Superior temporal gyrus (tissue), 1 donor: ENCODE results near the gene LTBP1.
"Not testable (repeated sequence)": the region's sequence is repeated elsewhere in the genome, so short reads cannot be mapped to it uniquely, and the experiment has no call there.

Experiments used
- DNase-seq: peaks from one replicate; pipeline ENCODE4 v3.0.0-alpha.2; 2016; ENCODE audit errors: extremely low spot score

The LTBP1 gene

GRCh38 chr2:33038799-33039198 lies 92.0 kb downstream of the LTBP1 start:
- no peak for DNase-seq

DNA sequence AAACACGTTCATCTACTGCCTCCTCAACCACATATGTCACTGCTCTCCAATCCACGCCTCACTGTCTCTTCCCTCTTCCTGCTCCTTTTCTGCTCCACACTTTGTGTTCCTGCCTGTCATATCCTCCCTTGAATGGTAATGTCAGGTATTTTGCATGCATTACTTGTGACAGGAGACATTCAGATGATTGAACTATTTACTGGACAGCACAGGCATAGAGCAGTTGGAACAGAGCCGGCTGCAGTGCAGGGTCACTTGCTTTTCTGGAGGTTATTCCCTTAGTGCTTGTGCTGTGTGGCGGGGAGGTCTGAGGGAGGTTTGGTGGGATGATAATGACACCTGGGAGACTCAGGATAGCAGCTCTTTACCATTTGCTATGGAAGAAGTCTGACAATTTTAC lies 93.8 kb downstream of the LTBP1 start:
- DNase-seq, result no peak

- no peak for DNase-seq
Measured at GRCh38 chr2:33042265-33042664, 95.5 kb downstream of the LTBP1 start.

GRCh38 chr2:33042819-33043218 lies 96.1 kb downstream of the LTBP1 start:
- DNase-seq, result no peak

DNA sequence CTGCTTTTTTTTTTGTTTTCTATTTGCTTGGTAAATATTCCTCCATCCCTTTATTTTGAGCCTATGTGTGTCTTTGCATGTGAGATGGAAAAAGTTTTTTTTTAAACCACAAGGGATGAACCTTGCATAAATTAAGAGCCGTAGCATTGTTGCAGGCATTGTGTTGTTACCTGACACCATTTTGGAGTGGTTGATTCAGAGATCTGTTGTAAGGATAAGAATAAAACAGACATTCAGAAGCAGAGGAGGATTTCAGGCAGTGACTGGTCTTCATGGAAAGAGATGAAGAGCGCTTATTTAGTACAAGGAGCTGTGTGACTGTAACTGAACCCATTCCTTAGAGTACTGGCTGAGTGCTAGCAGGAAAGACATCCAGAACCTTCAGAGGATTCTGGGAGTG lies 101.2 kb downstream of the LTBP1 start:
- DNase-seq, result no peak

DNA sequence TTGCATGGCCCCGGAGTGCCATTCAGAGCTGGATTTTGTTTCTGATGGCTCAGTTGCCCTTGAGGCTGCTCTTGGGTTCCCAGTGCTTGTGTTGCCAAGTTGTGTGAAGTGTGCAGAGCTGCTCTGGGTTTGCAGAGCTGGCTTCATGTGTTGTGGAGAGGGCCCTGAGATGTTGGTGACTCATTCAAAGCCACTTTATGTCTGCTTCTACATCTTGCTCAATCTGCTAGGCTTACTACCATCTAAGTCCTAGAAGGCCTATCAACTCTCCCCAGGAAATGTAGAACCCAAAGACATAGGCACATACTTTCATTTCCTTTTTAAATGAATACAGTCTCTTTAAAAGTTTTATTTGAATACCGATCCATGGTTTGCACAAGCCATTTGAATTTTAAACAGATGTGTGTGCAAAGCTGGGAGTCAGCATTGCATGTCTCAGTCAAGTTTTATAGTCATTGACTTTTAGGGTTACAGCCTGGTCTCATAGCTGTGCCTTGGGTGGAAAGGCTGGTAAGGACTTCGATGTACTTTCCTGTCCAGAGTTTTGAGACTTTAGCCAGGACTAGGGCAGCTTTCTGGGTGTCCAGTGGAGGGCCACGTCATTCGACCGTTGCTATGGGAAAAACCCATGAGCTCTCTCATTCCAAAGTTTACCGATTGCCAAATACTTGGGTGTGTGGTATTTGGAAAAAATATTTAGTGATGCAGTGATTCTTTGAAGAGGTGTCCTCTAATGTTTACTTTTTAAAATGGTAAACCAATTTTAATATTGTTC lies 105.0 kb downstream of the LTBP1 start:
- DNase-seq, result no peak

GRCh38 chr2:33052361-33052735 lies 105.6 kb downstream of the LTBP1 start:
- no peak for DNase-seq

- not testable (repeated sequence) for DNase-seq
Measured at GRCh38 chr2:33052795-33053194, 106.0 kb downstream of the LTBP1 start.

GRCh38 chr2:33056170-33056569 lies 109.4 kb downstream of the LTBP1 start:
- no peak for DNase-seq

DNA sequence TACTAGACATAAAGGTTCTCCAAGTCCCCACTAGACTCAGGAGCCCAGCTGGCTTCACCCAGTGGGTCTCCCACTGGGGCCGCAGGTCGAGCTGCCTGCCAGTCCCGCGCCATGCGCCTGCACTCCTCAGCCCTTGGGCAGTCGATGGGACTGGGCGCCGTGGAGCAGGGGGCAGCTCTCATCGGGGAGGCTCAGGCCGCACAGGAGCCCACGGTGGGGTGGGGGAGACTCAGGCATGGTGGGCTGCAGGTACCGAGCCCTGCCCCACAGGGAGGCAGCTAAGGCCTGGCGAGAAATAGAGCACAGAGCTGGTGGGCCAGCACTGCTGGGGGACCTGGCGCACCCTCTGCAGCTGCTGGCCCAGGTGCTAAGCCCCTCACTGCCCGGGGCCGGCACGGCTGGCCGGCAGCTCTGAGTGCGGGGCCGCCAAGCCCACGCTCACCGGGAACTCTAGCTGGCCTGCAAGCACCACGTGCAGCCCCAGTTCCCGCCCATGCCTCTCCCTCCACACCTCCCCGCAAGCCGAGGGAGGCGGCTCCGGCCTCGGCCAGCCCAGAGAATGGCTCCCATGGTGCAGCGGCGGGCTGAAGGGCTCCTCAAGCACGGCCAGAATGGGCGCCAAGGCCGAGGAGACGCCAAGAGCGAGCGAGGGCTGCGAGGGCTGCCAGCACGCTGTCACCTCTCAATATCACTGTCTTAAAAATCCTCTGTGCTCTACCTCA lies 110.7 kb downstream of the LTBP1 start:
- not testable (repeated sequence) for DNase-seq

GRCh38 chr2:33058716-33059470 lies 112.1 kb downstream of the LTBP1 start:
- no peak for DNase-seq

DNA sequence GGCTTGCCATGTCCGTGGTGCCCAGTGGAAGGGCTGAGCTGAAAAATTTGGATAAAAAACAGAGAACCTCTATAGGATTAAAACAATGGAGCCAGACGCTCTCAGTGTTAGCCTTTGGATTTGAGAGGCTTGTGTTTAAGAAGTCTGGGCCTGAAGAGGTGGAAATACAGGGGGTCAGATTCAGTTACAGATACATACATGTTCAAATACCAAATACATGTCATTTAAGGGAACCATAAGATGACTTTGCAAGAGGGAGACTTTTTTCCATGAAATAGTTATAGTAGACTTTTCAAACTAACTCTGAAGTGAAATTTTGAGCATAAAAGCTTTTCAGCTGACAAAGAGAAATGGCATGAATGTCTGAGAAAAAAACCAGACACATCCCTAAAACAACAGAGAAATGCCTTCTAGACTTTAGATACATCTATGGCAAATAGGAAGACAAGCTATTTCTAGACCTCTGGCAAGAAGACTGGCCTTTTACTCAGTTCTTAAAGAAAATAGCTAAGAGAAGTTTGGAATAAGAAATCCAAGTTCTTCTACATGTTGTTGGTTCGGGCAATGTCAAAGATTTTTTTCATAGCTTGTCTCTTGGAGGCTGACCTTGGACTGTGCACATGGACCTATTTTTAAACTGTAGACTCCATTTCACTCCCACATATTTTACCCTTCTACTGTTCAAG lies 112.9 kb downstream of the LTBP1 start:
- DNase-seq, result no peak

- DNase-seq, result no peak
Measured at GRCh38 chr2:33060405-33060804, 113.7 kb downstream of the LTBP1 start.

- DNase-seq, result no peak
Measured at GRCh38 chr2:33062665-33063250, 116.0 kb downstream of the LTBP1 start.

GRCh38 chr2:33064349-33064801 lies 117.6 kb downstream of the LTBP1 start:
- DNase-seq, result no peak

GRCh38 chr2:33067598-33067997 lies 120.8 kb downstream of the LTBP1 start:
- DNase-seq, result no peak

- no peak for DNase-seq
Measured at GRCh38 chr2:33068261-33068660, 121.5 kb downstream of the LTBP1 start.

- DNase-seq, result no peak
Measured at GRCh38 chr2:33069894-33070651, 123.3 kb downstream of the LTBP1 start.

GRCh38 chr2:33071591-33071990 lies 124.8 kb downstream of the LTBP1 start:
- DNase-seq, result no peak

DNA sequence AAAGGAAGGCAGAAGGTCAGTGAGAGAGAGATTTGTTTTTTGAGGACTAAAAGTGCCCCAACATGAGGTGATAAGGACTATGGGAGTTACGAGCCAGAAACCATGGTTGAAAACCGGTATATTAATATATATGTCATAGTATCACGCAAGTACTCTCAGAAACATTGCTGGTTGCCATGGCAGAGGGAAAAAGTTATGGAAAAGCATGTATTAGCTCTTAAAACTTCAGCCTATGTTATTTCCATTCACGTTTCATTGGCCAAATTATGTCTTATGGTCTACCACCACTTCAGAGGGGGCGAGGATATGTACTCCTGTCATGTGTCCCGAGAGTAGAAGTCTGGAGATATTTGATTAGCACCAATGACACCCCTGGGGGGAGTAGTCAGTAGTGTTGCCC lies 125.9 kb downstream of the LTBP1 start:
- DNase-seq, result no peak

DNA sequence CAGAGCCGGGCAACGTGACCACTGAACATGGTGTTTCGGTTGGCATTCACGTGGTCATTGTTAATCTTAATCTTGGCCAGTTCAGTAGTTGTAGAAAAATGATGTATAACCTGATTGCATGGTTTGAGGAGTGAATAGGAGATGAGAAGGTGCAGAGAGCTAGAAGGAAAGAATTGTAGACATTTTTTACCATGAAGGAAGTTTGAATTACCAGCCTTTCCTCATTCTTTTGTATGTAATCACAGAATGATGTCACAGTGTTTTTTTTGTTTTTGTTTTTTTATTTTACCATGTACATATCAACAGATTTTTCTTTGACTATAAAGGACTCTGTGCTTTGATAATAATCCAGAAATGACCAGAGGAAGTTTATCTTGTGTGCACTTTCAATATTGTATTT lies 126.3 kb downstream of the LTBP1 start:
- no peak for DNase-seq
